Body of pancreas (tissue), 4 donors: ENCODE results near the gene CCDC9. TPM values are rescaled to one million over a fixed set of nuclear protein-coding genes. Genes with fewer than 3 reads are reported as not detected.
"Not testable (repeated sequence)": the region's sequence is repeated elsewhere in the genome, so short reads cannot be mapped to it uniquely, and the experiment has no call there.

Source experiments
- ATAC-seq: fragments of 150-250 bp; one replicate; pipeline ENCODE4 v1.9.1; 2016
- DNase-seq, 4 donors: peaks; one replicate each; pipeline ENCODE4 v3.0.0-alpha.2; 2019
- H3K27ac ChIP-seq, 4 donors: fragments of 200-600 bp; sonication (generic); 1 replicate in 3 of 4; 2 replicates in 1 of 4; pipeline versions ENCODE4 v1.5.1 to v1.6.1; 2016 to 2019; ENCODE audit warnings: mild to moderate bottlenecking in 1 of 4, mixed read lengths in 1 of 4, moderate library complexity in 1 of 4
- H3K27me3 ChIP-seq, 2 donors: fragments of 200-600 bp; sonication (generic); one replicate each; pipeline ENCODE4 v1.6.0; 2016; ENCODE audit warnings: mild to moderate bottlenecking in 1 of 2
- H3K36me3 ChIP-seq, 2 donors: fragments of 200-600 bp; sonication (generic); replicated peaks in 1 of 2; 2 replicates each; pipeline ENCODE4 v1.5.1; 2016; ENCODE audit warnings: low read depth in 2 of 2; ENCODE audit not compliant: insufficient read depth in 1 of 2
- H3K4me1 ChIP-seq: fragments of 200-600 bp; sonication (generic); one replicate; pipeline ENCODE4 v1.6.0; 2016
- H3K4me3 ChIP-seq, 2 donors: fragments of 200-600 bp; sonication (generic); 1 replicate in 1 of 2; 2 replicates in 1 of 2; pipeline ENCODE4 v1.5.1; 2016 to 2019
- H3K9me3 ChIP-seq, 3 donors: fragments of 200-600 bp; sonication (generic); 1 replicate in 2 of 3; 2 replicates in 1 of 3; pipeline ENCODE4 v1.5.1; 2016
- CTCF ChIP-seq, 7 experiments: fragments of 450-650 bp in 4 of 7; fragments of 200-600 bp in 3 of 7; sonication (generic) in 3 of 7; IDR thresholded peaks; one replicate each; pipeline ENCODE4 v1.5.1; 2016 to 2019; ENCODE audit warnings: antibody characterized with exemption in 7 of 7
- POLR2A ChIP-seq, 3 donors: fragments of 450-650 bp; IDR thresholded peaks; one replicate each; pipeline ENCODE4 v1.6.1; 2016; ENCODE audit warnings: antibody characterized with exemption in 3 of 3, mild to moderate bottlenecking in 2 of 3
- WGBS, 2 donors: methylation state at CpG; one replicate each; pipeline ENCODE4 v1.1.5; 2017; 5-methylcytosine and 5-hydroxymethylcytosine counted together
- intact Hi-C: fragments of 100-400 bp; cut with DNase I; formaldehyde crosslinking; loops from one replicate; pipeline ENCODE4 v1.15.1; 2023
- total RNA-seq, 2 donors: library from RNA; depleted of rRNA; stranded (reverse); fragments of >200 nt; gene quantifications; one replicate each; pipeline ENCODE4 v1.1.0, GENCODE V29; 2016

CCDC9 gene
- total RNA-seq, 2 donors from 2014 or later, result 51.1 to 55.7 TPM

GRCh38 chr19:47260476-47260875 lies 4.2 kb downstream of the CCDC9 start:
- TF ChIP-seq CTCF (IDR thresholded peaks at IDR 0.05), result no peak
- TF ChIP-seq POLR2A (IDR thresholded peaks at IDR 0.05), result no peak
- Histone ChIP-seq H3K4me1 (peaks cover 65% of the 10 kb centered on the region), H3K4me3 (no peak overlapping the region), H3K9me3 (no peaks in the 10 kb centered on the region), H3K27ac (peak overlapping the region; percentile 94 to 97 (median 96)), H3K36me3 (peaks cover 5 to 12% of the 10 kb centered on the region in 2 donors), H3K27me3 (no peaks in the 10 kb centered on the region)
- DNase-seq (no peak), ATAC-seq (no peak)
- intact Hi-C loops, result no loop called here
- WGBS, 2 donors, result 58 to 61% methylated on average over 11 to 16 of the region's 17 CpGs

- peak in 1 of 3 donors; percentile 21 for TF ChIP-seq POLR2A (IDR thresholded peaks at IDR 0.05)
- peak overlapping the region; percentile 76 to 97 (median 94) for H3K27ac ChIP-seq
Observed at GRCh38 chr19:47261946-47262793, 5.8 kb downstream of the CCDC9 start.

GRCh38 chr19:47264629-47265028 lies 8.3 kb downstream of the CCDC9 start:
- H3K36me3 ChIP-seq, result peaks cover 16 to 23% of the 10 kb centered on the region in 2 donors
- DNase-seq, result no peak

More at GRCh38 chr19:47261946-47262793, 5.8 kb downstream of the CCDC9 start:
- peak; percentile 78 to 87 (median 84) for DNase-seq
- intact Hi-C loops, H3K27me3 ChIP-seq, H3K4me3 ChIP-seq, H3K9me3 ChIP-seq: not testable (repeated sequence)
- Histone ChIP-seq H3K4me1 (peaks cover 60% of the 10 kb centered on the region), H3K36me3 (peaks cover 5 to 22% of the 10 kb centered on the region in 2 donors)
- ATAC-seq, result peak; percentile 76
- WGBS, 2 donors, result 36 to 45% methylated on average over 12 to 14 of the region's 14 CpGs

GRCh38 chr19:47266401-47266941 lies 10.1 kb downstream of the CCDC9 start:
- Histone ChIP-seq H3K36me3 (peaks cover 16 to 35% of the 10 kb centered on the region in 2 donors), H3K4me1 (peaks cover 26% of the 10 kb centered on the region), H3K4me3 (no peak overlapping the region), H3K9me3 (no peaks in the 10 kb centered on the region), H3K27ac (peak overlapping the region in 2 of 4 donors; percentile 17 to 46), H3K27me3 (no peaks in the 10 kb centered on the region)
- ATAC-seq, result no peak
- no peak for DNase-seq
- intact Hi-C loops, result no loop called here
- TF ChIP-seq CTCF (IDR thresholded peaks at IDR 0.05), result no peak
- 90 to 93% methylated on average over 16 to 21 of the region's 21 CpGs for WGBS, 2 donors

More at GRCh38 chr19:47264629-47265028, 8.3 kb downstream of the CCDC9 start:
- no peaks in the 10 kb centered on the region for H3K27me3 ChIP-seq
- H3K4me3 ChIP-seq, result no peak overlapping the region
- TF ChIP-seq POLR2A (IDR thresholded peaks at IDR 0.05) (no peak), CTCF (IDR thresholded peaks at IDR 0.05) (no peak)
- intact Hi-C loops, result no loop called here
- H3K27ac ChIP-seq, result no peak overlapping the region
- peaks cover 44% of the 10 kb centered on the region for H3K4me1 ChIP-seq
- ATAC-seq, result no peak
- no peaks in the 10 kb centered on the region for H3K9me3 ChIP-seq
- 86 to 90% methylated on average over 24 to 29 of the region's 30 CpGs for WGBS, 2 donors

GRCh38 chr19:47267350-47267759 lies 11.0 kb downstream of the CCDC9 start:
- peaks cover 16 to 35% of the 10 kb centered on the region in 2 donors for H3K36me3 ChIP-seq
- peaks cover 23% of the 10 kb centered on the region for H3K4me1 ChIP-seq
- no peaks in the 10 kb centered on the region for H3K27me3 ChIP-seq
- H3K27ac ChIP-seq, result peak overlapping the region in 3 of 4 donors; percentile 17 to 46 (median 32)
- intact Hi-C loops, result no loop called here
- no peaks in the 10 kb centered on the region for H3K9me3 ChIP-seq
- WGBS, 2 donors, result 50 to 84% methylated on average over 10 to 14 of the region's 14 CpGs
- peak in 3 of 4 donors; percentile 72 to 80 (median 80) for DNase-seq
- no peak overlapping the region for H3K4me3 ChIP-seq
- no peak for ATAC-seq
- TF ChIP-seq CTCF (IDR thresholded peaks at IDR 0.05), result no peak
- TF ChIP-seq POLR2A (IDR thresholded peaks at IDR 0.05), result peak in 1 of 3 donors; percentile 8
